T-helper 1 cell treated with Interleukin-12 subunit alpha and Interleukin-12 subunit beta and Interleukin-4 antibody, amounts not matched to agents 30 μg/mL and 1 μg/mL, for 36 hours (primary cell): ENCODE measurements around the gene TXNDC2.

Source experiments
- H3K27ac Mint-ChIP-seq: one replicate; pipeline ENCODE4 v1.8.0; 2021; ENCODE audit warnings: mild to moderate bottlenecking, mixed read lengths
- H3K27me3 Mint-ChIP-seq: one replicate; pipeline ENCODE4 v1.8.0; 2021; ENCODE audit warnings: low read depth, mixed read lengths
- H3K36me3 Mint-ChIP-seq: one replicate; pipeline ENCODE4 v1.8.0; 2021; ENCODE audit warnings: low read depth, mixed read lengths
- H3K4me1 Mint-ChIP-seq: one replicate; pipeline ENCODE4 v1.8.0; 2021; ENCODE audit warnings: low read depth, mixed read lengths
- H3K4me3 Mint-ChIP-seq: one replicate; pipeline ENCODE4 v1.8.0; 2021; ENCODE audit warnings: mild to moderate bottlenecking, moderate library complexity, mixed read lengths
- H3K9me3 Mint-ChIP-seq: one replicate; pipeline ENCODE4 v1.8.0; 2021; ENCODE audit warnings: mixed read lengths

TXNDC2 gene

GRCh38 chr18:9919564-9920232, 33.9 kb downstream of the TXNDC2 start:
- no peak overlapping the region for H3K27ac Mint-ChIP-seq
- H3K4me3 Mint-ChIP-seq, result no peak overlapping the region

GRCh38 chr18:9922592-9923311, 37.0 kb downstream of the TXNDC2 start:
- H3K4me1 Mint-ChIP-seq, result peaks cover 25% of the 10 kb centered on the region
- H3K36me3 Mint-ChIP-seq, result no peaks in the 10 kb centered on the region
- H3K4me3 Mint-ChIP-seq, result no peak overlapping the region
- H3K27ac Mint-ChIP-seq, result no peak overlapping the region
- no peaks in the 10 kb centered on the region for H3K27me3 Mint-ChIP-seq
- H3K9me3 Mint-ChIP-seq, result no peaks in the 10 kb centered on the region

More at GRCh38 chr18:9919564-9920232, 33.9 kb downstream of the TXNDC2 start:
- no peaks in the 10 kb centered on the region for H3K27me3 Mint-ChIP-seq
- H3K4me1 Mint-ChIP-seq, result peaks cover 24% of the 10 kb centered on the region
- no peaks in the 10 kb centered on the region for H3K9me3 Mint-ChIP-seq
- no peaks in the 10 kb centered on the region for H3K36me3 Mint-ChIP-seq

- no peak overlapping the region for H3K4me3 Mint-ChIP-seq
- H3K4me1 Mint-ChIP-seq, result peaks cover 33% of the 10 kb centered on the region
- H3K9me3 Mint-ChIP-seq, result no peaks in the 10 kb centered on the region
- H3K27ac Mint-ChIP-seq, result no peak overlapping the region
- H3K27me3 Mint-ChIP-seq, result no peaks in the 10 kb centered on the region
- no peaks in the 10 kb centered on the region for H3K36me3 Mint-ChIP-seq
Measured at GRCh38 chr18:9924371-9924943, 38.7 kb downstream of the TXNDC2 start.

- H3K4me1 Mint-ChIP-seq, result peaks cover 35% of the 10 kb centered on the region
- H3K27ac Mint-ChIP-seq, result no peak overlapping the region
- H3K9me3 Mint-ChIP-seq, result no peaks in the 10 kb centered on the region
- no peaks in the 10 kb centered on the region for H3K36me3 Mint-ChIP-seq
- H3K27me3 Mint-ChIP-seq, result no peaks in the 10 kb centered on the region
- no peak overlapping the region for H3K4me3 Mint-ChIP-seq
Measured at GRCh38 chr18:9925369-9925768, 39.6 kb downstream of the TXNDC2 start.

GRCh38 chr18:9925795-9926194, 40.0 kb downstream of the TXNDC2 start:
- no peak overlapping the region for H3K27ac Mint-ChIP-seq
- H3K27me3 Mint-ChIP-seq, result no peaks in the 10 kb centered on the region
- no peaks in the 10 kb centered on the region for H3K9me3 Mint-ChIP-seq
- H3K4me3 Mint-ChIP-seq, result no peak overlapping the region
- H3K36me3 Mint-ChIP-seq, result no peaks in the 10 kb centered on the region
- H3K4me1 Mint-ChIP-seq, result peaks cover 35% of the 10 kb centered on the region

GRCh38 chr18:9926223-9926894, 40.6 kb downstream of the TXNDC2 start:
- Mint-ChIP-seq H3K36me3 (no peaks in the 10 kb centered on the region), H3K4me1 (peaks cover 35% of the 10 kb centered on the region), H3K4me3 (no peak overlapping the region), H3K9me3 (no peaks in the 10 kb centered on the region), H3K27ac (no peak overlapping the region), H3K27me3 (no peaks in the 10 kb centered on the region)

- Mint-ChIP-seq H3K9me3 (no peaks in the 10 kb centered on the region), H3K4me3 (no peak overlapping the region), H3K27ac (no peak overlapping the region), H3K4me1 (peaks cover 37% of the 10 kb centered on the region), H3K36me3 (peaks cover 2% of the 10 kb centered on the region), H3K27me3 (no peaks in the 10 kb centered on the region)
Measured at GRCh38 chr18:9926977-9927376, 41.2 kb downstream of the TXNDC2 start.

- no peaks in the 10 kb centered on the region for H3K27me3 Mint-ChIP-seq
- H3K4me1 Mint-ChIP-seq, result peaks cover 35% of the 10 kb centered on the region
- H3K36me3 Mint-ChIP-seq, result peaks cover 5% of the 10 kb centered on the region
- H3K27ac Mint-ChIP-seq, result no peak overlapping the region
- no peak overlapping the region for H3K4me3 Mint-ChIP-seq
- H3K9me3 Mint-ChIP-seq, result no peaks in the 10 kb centered on the region
Measured at GRCh38 chr18:9927392-9928063, 41.8 kb downstream of the TXNDC2 start.

GRCh38 chr18:9928646-9929259, 43.0 kb downstream of the TXNDC2 start:
- no peak overlapping the region for H3K4me3 Mint-ChIP-seq
- no peaks in the 10 kb centered on the region for H3K27me3 Mint-ChIP-seq
- H3K9me3 Mint-ChIP-seq, result no peaks in the 10 kb centered on the region
- peaks cover 36% of the 10 kb centered on the region for H3K4me1 Mint-ChIP-seq
- peaks cover 9% of the 10 kb centered on the region for H3K36me3 Mint-ChIP-seq
- H3K27ac Mint-ChIP-seq, result no peak overlapping the region

GRCh38 chr18:9930299-9930884, 44.6 kb downstream of the TXNDC2 start:
- peaks cover 11% of the 10 kb centered on the region for H3K36me3 Mint-ChIP-seq
- H3K4me1 Mint-ChIP-seq, result peaks cover 28% of the 10 kb centered on the region
- H3K4me3 Mint-ChIP-seq, result no peak overlapping the region
- no peaks in the 10 kb centered on the region for H3K9me3 Mint-ChIP-seq
- H3K27me3 Mint-ChIP-seq, result no peaks in the 10 kb centered on the region
- no peak overlapping the region for H3K27ac Mint-ChIP-seq

- Mint-ChIP-seq H3K36me3 (peaks cover 12% of the 10 kb centered on the region), H3K4me3 (no peak overlapping the region), H3K9me3 (no peaks in the 10 kb centered on the region), H3K27me3 (no peaks in the 10 kb centered on the region), H3K27ac (no peak overlapping the region), H3K4me1 (peaks cover 27% of the 10 kb centered on the region)
Measured at GRCh38 chr18:9931146-9931545, 45.4 kb downstream of the TXNDC2 start.

- H3K9me3 Mint-ChIP-seq, result no peaks in the 10 kb centered on the region
- peaks cover 24% of the 10 kb centered on the region for H3K4me1 Mint-ChIP-seq
- peaks cover 16% of the 10 kb centered on the region for H3K36me3 Mint-ChIP-seq
- no peak overlapping the region for H3K4me3 Mint-ChIP-seq
- H3K27ac Mint-ChIP-seq, result no peak overlapping the region
- H3K27me3 Mint-ChIP-seq, result no peaks in the 10 kb centered on the region
Measured at GRCh38 chr18:9931678-9932077, 45.9 kb downstream of the TXNDC2 start.

- no peaks in the 10 kb centered on the region for H3K9me3 Mint-ChIP-seq
- H3K27me3 Mint-ChIP-seq, result no peaks in the 10 kb centered on the region
- H3K27ac Mint-ChIP-seq, result no peak overlapping the region
- peaks cover 18% of the 10 kb centered on the region for H3K36me3 Mint-ChIP-seq
- no peak overlapping the region for H3K4me3 Mint-ChIP-seq
- peaks cover 10% of the 10 kb centered on the region for H3K4me1 Mint-ChIP-seq
Measured at GRCh38 chr18:9933865-9934264, 48.1 kb downstream of the TXNDC2 start.

GRCh38 chr18:9934274-9934673, 48.5 kb downstream of the TXNDC2 start:
- H3K4me1 Mint-ChIP-seq, result peaks cover 9% of the 10 kb centered on the region
- no peak overlapping the region for H3K27ac Mint-ChIP-seq
- H3K27me3 Mint-ChIP-seq, result no peaks in the 10 kb centered on the region
- peaks cover 18% of the 10 kb centered on the region for H3K36me3 Mint-ChIP-seq
- no peaks in the 10 kb centered on the region for H3K9me3 Mint-ChIP-seq
- no peak overlapping the region for H3K4me3 Mint-ChIP-seq
